Lower leg skin (tissue), 3 donors: Measurements from ENCODE around the gene TMEM117.

ENCODE experiments used
- POLR2A ChIP-seq, 2 donors: fragments of 450-650 bp; IDR thresholded peaks; one replicate each; pipeline ENCODE4 v1.6.1; 2016 to 2017; ENCODE audit warnings: antibody characterized with exemption in 2 of 2, mild to moderate bottlenecking in 1 of 2, moderate library complexity in 1 of 2
- TF ChIP-seq, protein P1 (sequence below), 3 donors: fragments of 450-650 bp; IDR thresholded peaks; one replicate each; pipeline ENCODE4 v1.5.1; 2016; ENCODE audit warnings: antibody characterized with exemption in 3 of 3, mild to moderate bottlenecking in 3 of 3, moderate library complexity in 2 of 3

DNA sequence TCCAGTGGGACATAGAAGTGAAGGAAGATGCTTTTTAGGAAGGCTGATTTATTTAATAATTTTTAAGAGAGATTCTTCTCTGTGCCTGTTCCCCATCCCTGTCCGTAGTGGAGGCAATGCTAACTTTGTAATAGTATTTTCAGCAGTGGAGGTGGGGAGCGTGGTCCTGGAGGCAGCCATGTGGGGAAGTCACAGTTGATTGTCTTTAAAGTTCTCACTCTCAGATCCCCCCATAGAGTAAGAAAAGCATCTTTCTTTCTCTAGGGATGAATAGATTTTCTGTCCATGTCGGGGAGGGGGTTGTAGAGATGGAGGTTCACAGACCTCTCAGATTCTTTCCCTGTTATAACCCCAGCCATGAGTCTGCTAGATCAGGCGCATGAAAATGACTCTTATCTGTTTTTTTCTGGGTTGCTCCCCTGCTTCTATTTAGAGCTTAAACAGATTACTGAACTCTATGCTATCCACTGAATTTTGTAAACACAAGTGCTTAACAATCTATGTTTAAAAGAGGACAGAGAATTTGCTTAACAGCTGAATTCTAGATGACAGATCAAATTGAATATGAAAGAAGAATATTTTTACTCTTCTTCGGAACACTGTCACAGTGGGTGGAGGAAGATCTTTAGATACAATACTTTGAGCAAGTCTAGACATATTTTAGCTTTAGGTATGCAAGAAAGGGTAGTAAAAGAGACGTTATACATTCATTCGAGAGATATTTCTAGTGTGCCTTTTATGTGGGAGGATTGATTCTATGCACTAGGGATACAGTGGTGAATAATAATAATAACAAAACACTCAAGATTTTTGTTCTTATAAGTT is 25.3 kb downstream of the TMEM117 start:
- TF ChIP-seq, protein P1, sequence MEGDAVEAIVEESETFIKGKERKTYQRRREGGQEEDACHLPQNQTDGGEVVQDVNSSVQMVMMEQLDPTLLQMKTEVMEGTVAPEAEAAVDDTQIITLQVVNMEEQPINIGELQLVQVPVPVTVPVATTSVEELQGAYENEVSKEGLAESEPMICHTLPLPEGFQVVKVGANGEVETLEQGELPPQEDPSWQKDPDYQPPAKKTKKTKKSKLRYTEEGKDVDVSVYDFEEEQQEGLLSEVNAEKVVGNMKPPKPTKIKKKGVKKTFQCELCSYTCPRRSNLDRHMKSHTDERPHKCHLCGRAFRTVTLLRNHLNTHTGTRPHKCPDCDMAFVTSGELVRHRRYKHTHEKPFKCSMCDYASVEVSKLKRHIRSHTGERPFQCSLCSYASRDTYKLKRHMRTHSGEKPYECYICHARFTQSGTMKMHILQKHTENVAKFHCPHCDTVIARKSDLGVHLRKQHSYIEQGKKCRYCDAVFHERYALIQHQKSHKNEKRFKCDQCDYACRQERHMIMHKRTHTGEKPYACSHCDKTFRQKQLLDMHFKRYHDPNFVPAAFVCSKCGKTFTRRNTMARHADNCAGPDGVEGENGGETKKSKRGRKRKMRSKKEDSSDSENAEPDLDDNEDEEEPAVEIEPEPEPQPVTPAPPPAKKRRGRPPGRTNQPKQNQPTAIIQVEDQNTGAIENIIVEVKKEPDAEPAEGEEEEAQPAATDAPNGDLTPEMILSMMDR (IDR thresholded peaks at IDR 0.05): no peak
- TF ChIP-seq POLR2A (IDR thresholded peaks at IDR 0.05): no peak
